Liver (tissue), 9 donors: ENCODE data around the gene NHERF2. TPM values are rescaled to one million over a fixed set of nuclear protein-coding genes. Genes with fewer than 3 reads are reported as not detected.

Experiments
- DNase-seq: peaks from one replicate; pipeline ENCODE4 v3.0.0-alpha.2; 2017; ENCODE audit warnings: low spot score
- H3K27ac ChIP-seq, 2 donors: one replicate each; pipeline ENCODE4 v1.7.0; 2013; ENCODE audit warnings: inconsistent platforms in 2 of 2, low read length in 2 of 2, control low read depth in 1 of 2, low read depth in 1 of 2, mild to moderate bottlenecking in 1 of 2
- H3K27me3 ChIP-seq, 4 donors: one replicate each; pipeline versions ENCODE4 v1.6.1 to v1.7.0; 2013; ENCODE audit warnings: low read length in 3 of 4, inconsistent platforms in 1 of 4, mild to moderate bottlenecking in 1 of 4, moderate library complexity in 1 of 4; ENCODE audit not compliant: control insufficient read depth in 4 of 4, insufficient read depth in 4 of 4
- H3K36me3 ChIP-seq, 4 donors: one replicate each; pipeline versions ENCODE4 v1.6.1 to v1.7.0; 2013; ENCODE audit warnings: low read length in 3 of 4, mild to moderate bottlenecking in 3 of 4, low read depth in 1 of 4, moderate library complexity in 1 of 4; ENCODE audit not compliant: control insufficient read depth in 4 of 4, insufficient read depth in 3 of 4
- H3K4me1 ChIP-seq, 4 donors: one replicate each; pipeline versions ENCODE4 v1.6.1 to v1.7.0; 2013; ENCODE audit warnings: low read length in 3 of 4, mild to moderate bottlenecking in 3 of 4, moderate library complexity in 1 of 4; ENCODE audit not compliant: control insufficient read depth in 4 of 4, insufficient read depth in 4 of 4
- H3K4me3 ChIP-seq, 3 donors: one replicate each; pipeline versions ENCODE4 v1.6.1 to v1.7.0; 2013; ENCODE audit warnings: low read length in 3 of 3, control low read depth in 1 of 3, low read depth in 1 of 3, mild to moderate bottlenecking in 1 of 3
- H3K9ac ChIP-seq, 2 donors: one replicate each; pipeline ENCODE4 v1.7.0; 2013; ENCODE audit warnings: low read length in 2 of 2, mild to moderate bottlenecking in 2 of 2, moderate library complexity in 2 of 2, control low read depth in 1 of 2, low read depth in 1 of 2
- H3K9me3 ChIP-seq, 4 donors: one replicate each; pipeline versions ENCODE4 v1.6.1 to v1.7.0; 2013; ENCODE audit warnings: low read length in 3 of 4; ENCODE audit not compliant: control insufficient read depth in 4 of 4
- ATF3 ChIP-seq: IDR thresholded peaks from 2 replicates; pipeline ENCODE4 v1.6.1; 2016; ENCODE audit warnings: antibody characterized with exemption
- CTCF ChIP-seq: fragments of 150-350 bp; IDR thresholded peaks from 2 replicates; pipeline ENCODE4 v1.5.1; 2017; ENCODE audit warnings: improper control_type of control experiment, low read depth, low read length; ENCODE audit not compliant: missing input control
- EGR1 ChIP-seq, 2 donors: IDR thresholded peaks; 2 replicates each; pipeline ENCODE4 v1.6.1; 2016 to 2018; ENCODE audit warnings: antibody characterized with exemption in 2 of 2, low read depth in 2 of 2
- FOXA2 ChIP-seq: IDR thresholded peaks from 2 replicates; pipeline ENCODE4 v1.6.1; 2016; ENCODE audit warnings: antibody characterized with exemption
- GABPA ChIP-seq, 2 donors: IDR thresholded peaks in 1 of 2; conservative IDR thresholded peaks in 1 of 2; 2 replicates each; pipeline ENCODE4 v1.6.1; 2016; ENCODE audit warnings: antibody characterized with exemption in 2 of 2, mild to moderate bottlenecking in 1 of 2, moderate library complexity in 1 of 2
- HNF4A ChIP-seq, 2 donors: conservative IDR thresholded peaks; 2 replicates each; pipeline ENCODE4 v1.6.1; 2016; ENCODE audit warnings: antibody characterized with exemption in 2 of 2, mild to moderate bottlenecking in 2 of 2
- HNF4G ChIP-seq: IDR thresholded peaks from 2 replicates; pipeline ENCODE4 v1.6.1; 2016; ENCODE audit warnings: antibody characterized with exemption
- JUND ChIP-seq, 2 donors: IDR thresholded peaks; 2 replicates each; pipeline ENCODE4 v1.6.1; 2016; ENCODE audit warnings: antibody characterized with exemption in 2 of 2
- MAX ChIP-seq: IDR thresholded peaks from 2 replicates; pipeline ENCODE4 v1.6.1; 2016; ENCODE audit warnings: antibody characterized with exemption
- NR2F2 ChIP-seq: IDR thresholded peaks from 2 replicates; pipeline ENCODE4 v1.6.1; 2016; ENCODE audit warnings: antibody characterized with exemption
- RAD21 ChIP-seq, 2 donors: IDR thresholded peaks; 2 replicates each; pipeline ENCODE4 v1.6.1; 2016; ENCODE audit warnings: antibody characterized with exemption in 2 of 2, mild to moderate bottlenecking in 2 of 2
- REST ChIP-seq: IDR thresholded peaks from 2 replicates; pipeline ENCODE4 v1.6.1; 2016; ENCODE audit warnings: antibody characterized with exemption, mild to moderate bottlenecking
- RXRA ChIP-seq, 2 donors: IDR thresholded peaks; 2 replicates each; pipeline ENCODE4 v1.6.1; 2017 to 2018; ENCODE audit warnings: antibody characterized with exemption in 2 of 2, mild to moderate bottlenecking in 1 of 2
- TAF1 ChIP-seq: conservative IDR thresholded peaks from 2 replicates; pipeline ENCODE4 v1.6.1; 2016; ENCODE audit warnings: antibody characterized with exemption, mild to moderate bottlenecking
- YY1 ChIP-seq: IDR thresholded peaks from 2 replicates; pipeline ENCODE4 v1.6.1; 2016; ENCODE audit warnings: antibody characterized with exemption, mild to moderate bottlenecking
- ZBTB33 ChIP-seq: IDR thresholded peaks from 2 replicates; pipeline ENCODE4 v1.6.1; 2016; ENCODE audit warnings: antibody characterized with exemption
- WGBS: extraction: QIAGEN DNeasy Blood & Tissue Kit; methylation state at CpG from one replicate; pipeline ENCODE4 v1.1.7; 2013; 5-methylcytosine and 5-hydroxymethylcytosine counted together
- polyA plus RNA-seq, 2 donors: library from polyadenylated mRNA; stranded (reverse) in 1 of 2; unstranded in 1 of 2; fragments of 200-250 nt in 1 of 2; fragments of >200 nt in 1 of 2; fragmentation: Nextera tagmentation in 1 of 2; extraction: Ambion mirVana in 1 of 2; gene quantifications; one replicate each; pipeline versions ENCODE4 v1.2.1 to v1.2.3, GENCODE V29; 2013 to 2015
- total RNA-seq, 2 donors: library from RNA; depleted of rRNA; stranded (reverse); fragments of >200 nt; gene quantifications; one replicate each; pipeline ENCODE4 v1.2.3, GENCODE V29; 2014
- donor health status: healthy.
- donor health status: healthy.
- donor health status: healthy.
- donor health status: healthy.
- donor health status: healthy.

The NHERF2 gene
- total and polyA plus RNA-seq, 4 donors = 36.6 to 205 (median 74.1) TPM

- TF ChIP-seq GABPA (IDR thresholded peaks at IDR 0.05 in 1 of 2, conservative IDR thresholded peaks at IDR 0.05 in 1 of 2) (no peak), REST (no peak), RXRA (IDR thresholded peaks at IDR 0.05) (no peak), YY1 (no peak), HNF4G (no peak), CTCF (no peak), RAD21 (IDR thresholded peaks at IDR 0.05) (no peak), NR2F2 (no peak), MAX (no peak), TAF1 (no peak), JUND (IDR thresholded peaks at IDR 0.05) (no peak), HNF4A (conservative IDR thresholded peaks at IDR 0.05) (no peak), ZBTB33 (no peak), EGR1 (IDR thresholded peaks at IDR 0.05; ENCODE audit: low read depth in 2 of 2) (no peak), ATF3 (no peak), FOXA2 (no peak)
- H3K4me3 ChIP-seq = no peak overlapping the region
- no peak overlapping the region for H3K9ac ChIP-seq
- H3K27ac ChIP-seq = no peak overlapping the region
- H3K9me3 ChIP-seq = no peaks in the 10 kb centered on the region
- H3K36me3 ChIP-seq = peaks cover 24 to 67% (median 28%) of the 10 kb centered on the region in 4 donors
- DNase-seq = no peak
- H3K27me3 ChIP-seq = no peaks in the 10 kb centered on the region
- H3K4me1 ChIP-seq = peaks cover 10 to 18% (median 15%) of the 10 kb centered on the region in 4 donors
- 93% methylated on average over 28 of the region's 28 CpGs for WGBS
These were observed 26.7 kb upstream of the NHERF2 start for GRCh38 chr16:1999866-2000514.
